GM18868 (cell line): Measurements from ENCODE around the gene DVL3.
"Not testable (repeated sequence)": the region's sequence is repeated elsewhere in the genome, so short reads cannot be mapped to it uniquely, and the experiment has no call there.

Source experiments
- ATAC-seq: cut with Tn5 transposase; IDR thresholded peaks from one replicate; pipeline ENCODE4 v1.9.1; 2021; ENCODE audit warnings: mild to moderate bottlenecking, moderate library complexity; ENCODE audit not compliant: unreplicated experiment

Gene DVL3

DNA sequence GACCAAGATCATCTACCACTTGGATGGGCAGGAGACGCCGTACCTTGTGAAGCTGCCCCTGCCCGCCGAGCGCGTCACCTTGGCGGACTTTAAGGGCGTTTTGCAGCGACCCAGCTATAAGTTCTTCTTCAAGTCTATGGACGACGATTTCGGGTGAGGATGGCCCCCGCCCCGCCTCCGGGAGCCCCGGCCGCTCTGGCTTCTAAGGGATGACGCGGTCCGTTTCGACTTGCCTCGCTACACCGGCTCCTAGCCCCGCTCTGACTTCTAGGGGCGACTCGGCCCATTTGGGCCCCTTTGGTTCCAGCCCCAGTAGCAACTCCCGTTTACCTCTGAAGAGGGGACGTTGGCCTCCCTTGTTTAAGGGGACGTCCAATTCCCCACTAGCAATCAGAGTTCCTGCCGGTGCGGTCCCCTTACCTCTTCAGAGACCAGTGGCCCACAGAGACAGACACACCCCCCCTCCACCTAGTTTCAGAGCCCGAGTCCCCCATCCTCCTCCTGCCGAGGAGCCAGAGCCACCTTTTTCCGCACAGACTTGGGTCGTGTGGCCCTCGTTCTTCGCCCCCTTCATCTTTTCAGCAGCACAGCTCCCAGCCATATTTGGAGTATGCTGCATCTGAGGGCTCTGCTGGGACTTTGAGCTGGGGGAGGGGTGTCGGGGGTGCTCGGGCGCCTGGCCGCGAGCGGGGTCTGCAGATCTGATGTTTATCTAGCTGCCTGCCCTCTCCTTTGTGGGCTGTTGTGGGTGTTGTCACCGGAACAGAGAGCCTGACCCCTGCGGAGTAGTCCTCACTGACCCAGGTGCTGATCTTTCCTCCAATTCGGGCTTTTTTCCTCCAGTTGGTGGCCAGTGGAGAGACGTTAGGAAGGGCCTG, 706 bp downstream of the DVL3 start:
- peak; percentile 20 for ATAC-seq

GRCh38 chr3:184156522-184156955, 1.4 kb downstream of the DVL3 start:
- ATAC-seq: no peak

- ATAC-seq: no peak
Measured at GRCh38 chr3:184157206-184157605, 2.0 kb downstream of the DVL3 start.

- no peak for ATAC-seq
Measured at GRCh38 chr3:184158404-184158803, 3.2 kb downstream of the DVL3 start.

GRCh38 chr3:184160456-184160855, 5.3 kb downstream of the DVL3 start:
- ATAC-seq: peak; percentile 88

DNA sequence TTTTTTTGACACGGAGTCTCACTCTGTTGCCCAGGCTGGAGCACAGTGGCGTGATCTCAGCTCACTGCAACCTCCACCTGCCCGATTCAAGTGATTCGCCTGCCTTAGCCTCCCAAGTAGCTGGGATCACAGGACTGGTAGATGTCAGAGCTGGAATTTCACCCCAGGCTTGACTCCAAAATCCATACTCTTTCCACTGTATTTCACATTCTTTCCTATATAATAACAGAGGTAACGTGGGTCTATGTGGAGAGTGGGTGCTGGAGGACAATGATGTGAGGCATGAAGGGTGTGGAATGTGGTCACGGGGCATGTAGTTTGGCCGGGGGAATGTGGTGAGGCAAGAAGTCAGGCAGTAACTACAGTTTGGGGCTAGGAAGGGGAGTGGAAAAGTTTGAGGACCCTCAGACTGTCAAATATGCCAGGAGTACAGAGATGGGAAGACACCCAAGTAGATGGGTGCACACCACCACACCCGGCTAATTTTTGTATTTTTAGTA, 7.4 kb downstream of the DVL3 start:
- not testable (repeated sequence) for ATAC-seq

- ATAC-seq: no peak
Measured at GRCh38 chr3:184164648-184165330, 9.6 kb downstream of the DVL3 start.

DNA sequence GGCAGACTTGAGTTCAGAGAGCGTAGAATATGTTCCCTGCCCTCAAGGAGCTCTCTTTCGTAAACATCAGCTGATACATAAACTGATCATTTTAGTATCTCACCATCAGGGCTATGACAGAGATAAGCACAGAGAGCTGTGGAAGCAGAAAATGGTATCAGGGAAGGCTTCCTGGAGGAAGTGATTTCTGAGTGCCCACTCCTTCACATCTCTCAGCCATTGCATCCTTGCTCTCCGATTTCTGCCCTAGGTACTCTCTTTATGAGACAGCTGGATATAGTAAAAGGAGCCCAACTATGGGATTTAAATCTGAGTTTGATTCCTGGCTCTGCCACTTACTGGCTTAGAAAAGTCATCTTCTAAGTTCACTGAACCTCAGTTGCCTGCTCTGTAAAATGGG, 10.4 kb downstream of the DVL3 start:
- no peak for ATAC-seq

DNA sequence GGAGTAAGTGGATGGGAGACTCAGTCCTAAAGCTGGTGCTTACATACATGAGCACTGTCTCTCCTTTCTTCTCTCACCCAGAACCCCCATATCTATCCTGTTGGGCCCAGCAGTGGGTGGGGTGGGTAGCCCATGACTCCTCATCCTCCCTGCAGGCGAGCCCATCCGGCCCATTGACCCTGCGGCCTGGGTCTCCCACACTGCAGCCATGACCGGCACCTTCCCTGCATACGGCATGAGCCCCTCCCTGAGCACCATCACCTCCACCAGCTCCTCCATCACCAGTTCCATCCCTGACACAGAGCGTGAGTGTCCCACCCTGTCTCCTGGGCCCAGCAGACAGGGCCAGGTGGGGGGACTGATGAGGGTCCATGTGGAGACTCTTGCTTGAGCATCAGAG, 11.5 kb downstream of the DVL3 start:
- no peak for ATAC-seq

DNA sequence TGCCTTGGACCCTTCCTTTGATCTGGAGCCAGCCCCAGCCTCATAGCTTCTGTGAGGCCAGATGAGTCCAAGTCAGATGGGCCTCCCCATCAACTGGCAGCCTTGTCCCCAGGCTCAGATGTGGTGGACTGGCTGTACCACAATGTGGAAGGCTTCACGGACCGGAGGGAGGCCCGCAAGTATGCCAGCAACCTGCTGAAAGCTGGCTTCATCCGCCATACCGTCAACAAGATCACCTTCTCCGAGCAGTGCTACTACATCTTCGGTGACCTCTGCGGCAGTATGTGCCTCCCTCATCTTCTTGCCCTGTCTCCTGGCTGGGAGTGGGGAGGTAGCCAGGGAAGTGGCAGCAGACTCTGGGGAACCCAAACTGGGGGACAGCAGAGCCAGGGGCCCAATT, 12.6 kb downstream of the DVL3 start:
- no peak for ATAC-seq

GRCh38 chr3:184168363-184169120, 13.4 kb downstream of the DVL3 start:
- no peak for ATAC-seq

- no peak for ATAC-seq
Measured at GRCh38 chr3:184169896-184170875, 15.0 kb downstream of the DVL3 start.

- no peak for ATAC-seq
Measured at GRCh38 chr3:184171562-184171961, 16.4 kb downstream of the DVL3 start.

GRCh38 chr3:184172681-184173373, 17.6 kb downstream of the DVL3 start:
- ATAC-seq: no peak

GRCh38 chr3:184173374-184173722, 18.2 kb downstream of the DVL3 start:
- no peak for ATAC-seq

- no peak for ATAC-seq
Measured at GRCh38 chr3:184174284-184174645, 19.1 kb downstream of the DVL3 start.

DNA sequence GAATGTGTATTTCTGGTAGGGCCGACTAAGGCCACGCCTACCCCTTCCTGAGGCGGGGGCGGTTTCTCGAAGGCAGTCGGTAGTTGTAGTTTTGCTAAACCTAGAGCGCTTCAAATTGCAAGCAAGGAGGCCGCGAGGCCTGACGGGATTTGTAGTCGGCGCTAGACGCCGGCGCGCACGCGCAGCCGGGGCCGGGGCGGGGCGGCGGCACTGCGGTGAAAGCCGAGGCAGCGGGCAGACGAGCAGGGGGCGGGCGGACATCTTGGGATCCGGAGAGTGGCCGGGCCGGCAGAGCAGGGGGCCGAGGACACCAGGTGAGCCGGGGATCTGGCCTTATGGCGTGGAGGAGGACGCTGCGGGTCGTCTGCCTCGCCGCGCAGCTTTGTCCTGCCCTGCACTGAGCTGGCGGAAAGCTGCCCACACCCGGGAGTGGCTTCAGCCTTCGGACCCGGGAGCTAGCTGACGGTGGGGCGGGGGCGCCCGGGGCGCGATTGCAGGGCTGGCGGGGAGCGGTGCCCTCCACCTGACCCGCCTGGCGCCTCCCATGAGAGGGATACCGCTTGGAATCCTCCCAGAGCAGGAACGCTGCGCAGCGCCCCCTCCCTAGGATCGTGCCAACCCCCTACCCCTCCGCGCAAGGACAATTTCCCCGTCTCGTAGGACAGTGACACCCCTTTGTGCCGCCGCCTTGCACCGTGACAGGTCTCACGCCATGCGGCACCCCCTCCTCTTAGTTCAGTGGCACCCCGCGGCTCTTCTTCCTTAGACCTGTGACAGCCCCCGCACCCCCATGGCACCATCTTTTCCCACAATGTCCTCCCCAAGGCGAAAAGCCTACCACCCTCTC, 19.7 kb downstream of the DVL3 start, which contains the start of gene AP2M1:
Gene AP2M1 (plus strand): TSS at position 210 of the 847 bp plus-strand sequence. CDS start 2,139 bp downstream, outside the sequence.
- ATAC-seq: peak; percentile 97

GRCh38 chr3:184175506-184175905, 20.3 kb downstream of the DVL3 start:
- no peak for ATAC-seq

GRCh38 chr3:184175981-184176376, 20.8 kb downstream of the DVL3 start:
- ATAC-seq: no peak
